DMS53 treated with DMSO at 0.1 percent for 48 hours (cell line): ENCODE measurements around the gene RBP7.
"Not testable (repeated sequence)": the region's sequence is repeated elsewhere in the genome, so short reads cannot be mapped to it uniquely, and the experiment has no call there.

Source experiments
- DNase-seq: peaks from one replicate; lab custom pipeline; 2025; ENCODE audit not compliant: unreplicated experiment; lab: John Stamatoyannopoulos, UW

The RBP7 gene

GRCh38 chr1:10028956-10029500 lies 32.0 kb downstream of the RBP7 start:
- not testable (repeated sequence) for DNase-seq

- no peak for DNase-seq
Measured at GRCh38 chr1:10031461-10031860, 34.4 kb downstream of the RBP7 start.

DNA sequence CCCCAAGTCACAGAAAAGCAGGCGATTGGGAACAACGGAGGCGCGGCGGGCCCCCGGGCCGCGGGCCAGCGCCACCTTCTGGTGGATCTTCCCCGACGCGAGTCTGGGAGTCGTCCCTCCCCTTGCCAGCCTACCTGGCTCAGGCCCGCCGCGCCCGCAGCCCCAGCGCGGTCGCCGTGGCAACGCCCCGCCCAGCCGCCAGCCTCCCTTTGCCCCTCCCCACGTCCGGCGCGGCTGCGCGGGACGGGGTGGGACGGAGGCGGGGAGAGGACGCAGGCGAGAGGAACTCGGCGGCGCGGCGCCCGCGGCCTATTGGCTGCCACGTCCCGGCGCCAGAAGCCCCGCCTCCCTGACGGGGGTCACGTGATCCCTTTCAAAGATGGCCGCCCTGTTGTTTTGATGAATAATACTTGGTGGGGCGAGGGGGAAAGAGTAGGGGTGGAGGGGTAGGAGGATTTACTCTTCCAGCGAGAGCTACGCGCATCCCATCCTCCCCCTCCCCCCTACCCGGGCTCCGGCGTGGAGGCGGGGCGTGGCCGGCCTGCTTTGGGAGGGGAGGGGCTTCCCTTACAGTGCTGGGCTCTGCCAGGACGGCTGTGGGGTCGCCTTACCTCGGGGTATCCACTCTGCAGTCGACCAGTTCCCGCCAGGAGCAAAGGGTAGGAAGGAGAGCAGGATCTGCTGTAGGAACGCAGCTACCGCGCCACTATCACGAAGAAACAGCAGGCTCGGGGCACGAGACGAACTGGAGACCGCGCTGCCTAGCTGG lies 35.7 kb downstream of the RBP7 start, which contains the start of gene UBE4B:
UBE4B (plus strand) TSS at position 369 of the 769 bp plus-strand sequence. CDS start 713 bp downstream, outside the sequence.
- DNase-seq: peak; percentile 99

- DNase-seq: peak; percentile 28
Measured at GRCh38 chr1:10033359-10033845, 36.4 kb downstream of the RBP7 start.

- DNase-seq: no peak
Measured at GRCh38 chr1:10042746-10043145, 45.7 kb downstream of the RBP7 start.

- DNase-seq: no peak
Measured at GRCh38 chr1:10045480-10046355, 48.7 kb downstream of the RBP7 start.

DNA sequence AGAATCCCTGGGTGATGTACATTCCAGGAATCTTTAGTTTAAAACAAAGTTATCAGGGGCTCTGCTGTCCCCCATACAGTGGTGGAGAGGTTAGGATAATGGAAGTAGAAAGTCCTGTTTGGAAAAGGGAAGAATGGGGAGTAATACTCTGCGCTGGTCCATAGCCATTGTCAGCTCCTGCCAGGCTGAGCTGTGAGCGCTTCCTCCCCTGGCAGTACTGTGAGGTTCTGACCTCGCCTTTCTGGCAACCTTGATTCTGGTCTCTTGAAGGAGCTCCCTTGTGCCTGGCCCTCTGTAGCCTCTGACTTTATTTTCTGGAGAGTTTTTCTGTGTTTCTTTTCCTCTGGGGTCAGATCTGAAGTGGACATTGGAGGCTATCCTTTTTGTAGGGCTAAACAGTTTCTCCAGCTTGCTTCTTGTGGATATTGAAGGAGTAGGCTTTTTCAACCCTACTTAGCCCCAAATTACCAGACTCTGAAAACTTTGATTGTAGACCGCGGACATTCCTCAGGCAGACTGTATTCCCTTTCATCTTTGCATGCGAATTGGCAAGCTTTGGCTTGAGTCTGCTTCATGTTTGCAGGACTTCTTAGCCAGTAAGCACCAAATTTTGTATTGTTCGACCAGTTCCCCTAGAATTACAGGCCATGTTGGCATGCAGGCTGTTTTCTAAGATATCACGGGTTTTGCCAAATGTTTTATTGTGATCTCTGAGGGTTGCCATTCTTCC lies 49.5 kb downstream of the RBP7 start:
- no peak for DNase-seq

DNA sequence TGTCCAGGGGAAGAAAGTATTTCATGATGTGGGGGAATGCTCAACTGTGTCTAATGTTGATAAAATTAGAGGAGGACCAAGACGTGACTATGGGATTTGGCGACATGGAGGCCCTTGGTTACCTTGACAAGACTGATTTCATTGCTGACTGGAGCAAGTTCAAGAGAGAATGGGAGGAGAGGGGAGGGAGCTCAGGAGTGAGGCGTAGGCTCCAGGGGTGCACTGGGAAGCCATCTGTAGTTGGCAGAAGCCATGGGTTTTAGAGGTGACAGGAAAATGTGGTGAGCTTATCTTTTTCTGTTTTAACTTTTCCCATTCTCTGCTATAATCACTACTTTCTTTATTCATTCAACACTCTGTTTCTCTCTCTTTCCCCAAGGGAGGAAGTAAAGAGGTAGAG lies 51.6 kb downstream of the RBP7 start:
- no peak for DNase-seq

- DNase-seq: no peak
Measured at GRCh38 chr1:10050611-10051010, 53.6 kb downstream of the RBP7 start.

DNA sequence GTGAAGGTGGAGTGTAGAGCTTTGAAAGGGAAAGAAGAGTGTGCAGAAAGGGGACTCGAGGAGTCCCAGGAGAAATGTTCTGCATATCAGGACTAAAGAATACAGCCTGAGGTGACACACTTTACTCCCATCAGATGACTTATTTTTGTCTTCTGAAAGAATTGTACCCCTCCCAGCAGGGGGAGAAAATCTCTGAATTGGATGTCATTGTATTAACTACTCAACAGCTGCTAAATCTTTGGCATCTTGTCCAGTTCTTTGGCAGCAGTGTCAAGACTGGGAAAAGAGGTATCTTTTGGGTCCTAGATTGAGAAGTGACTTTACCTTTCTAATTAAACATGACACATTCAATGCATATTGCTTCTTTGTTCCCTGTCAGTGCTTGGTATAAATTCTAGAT lies 54.6 kb downstream of the RBP7 start:
- no peak for DNase-seq

- no peak for DNase-seq
Measured at GRCh38 chr1:10052347-10052746, 55.3 kb downstream of the RBP7 start.

- no peak for DNase-seq
Measured at GRCh38 chr1:10054465-10054864, 57.4 kb downstream of the RBP7 start.

DNA sequence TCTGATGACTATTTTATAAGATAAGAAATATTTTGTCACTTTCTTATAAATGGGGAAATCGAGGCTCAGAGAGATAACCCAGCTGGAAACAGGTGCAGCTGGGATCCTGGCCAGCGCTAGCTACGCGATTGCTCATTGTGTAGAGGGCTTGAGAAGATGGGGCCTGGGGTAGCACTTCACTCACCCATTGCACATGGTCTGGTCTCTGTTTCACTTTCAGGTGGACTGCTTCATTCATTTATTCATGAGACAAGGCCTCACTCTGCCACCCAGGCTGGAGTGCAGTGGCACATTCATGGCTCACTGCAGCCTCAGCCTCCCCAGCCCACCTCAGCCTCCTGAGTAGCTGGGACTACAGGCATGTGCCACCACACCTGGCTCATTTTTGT lies 59.6 kb downstream of the RBP7 start:
- DNase-seq: peak; percentile 74

GRCh38 chr1:10057343-10057742 lies 60.3 kb downstream of the RBP7 start:
- no peak for DNase-seq

DNA sequence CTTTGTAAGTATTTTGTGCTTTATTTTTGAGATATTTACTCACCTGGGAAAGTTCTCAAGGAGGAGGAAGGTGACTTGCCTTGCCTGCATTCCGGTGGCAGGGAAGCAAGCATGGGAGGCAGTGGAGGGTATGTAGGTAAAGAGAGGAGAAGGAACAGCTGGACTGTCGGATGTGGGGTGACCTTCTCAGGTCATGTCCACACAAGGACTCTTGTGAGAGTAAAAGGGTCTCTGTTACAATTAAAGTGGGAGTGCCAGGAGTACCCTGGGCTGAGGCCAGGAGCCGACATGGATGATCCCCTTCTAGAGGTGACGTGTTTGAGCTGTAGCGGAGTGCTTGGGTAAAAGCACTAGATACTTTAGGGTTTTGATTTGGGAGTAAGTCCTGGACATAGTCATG lies 60.8 kb downstream of the RBP7 start:
- no peak for DNase-seq

- DNase-seq: no peak
Measured at GRCh38 chr1:10059342-10059718, 62.3 kb downstream of the RBP7 start.

- DNase-seq: no peak
Measured at GRCh38 chr1:10060311-10061100, 63.5 kb downstream of the RBP7 start.

DNA sequence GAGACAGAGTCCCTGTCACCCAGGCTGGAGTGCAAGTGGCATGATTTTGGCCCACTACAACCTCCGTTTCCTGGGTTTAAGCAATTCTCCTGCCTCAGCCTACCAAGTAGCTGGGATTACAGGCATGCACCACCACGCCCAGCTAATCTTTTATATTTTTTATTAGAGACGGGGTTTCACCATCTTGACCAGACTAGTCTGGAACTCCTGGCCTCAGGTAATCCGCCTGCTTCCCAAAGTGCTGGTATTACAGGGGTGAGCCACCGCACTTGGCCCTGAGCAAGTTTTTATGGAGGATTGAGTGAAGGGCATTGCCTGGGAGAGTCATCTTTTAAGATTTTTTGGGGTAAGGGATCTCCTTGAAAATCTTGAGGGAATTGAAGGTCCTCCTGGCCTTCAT lies 64.2 kb downstream of the RBP7 start:
- DNase-seq: no peak

GRCh38 chr1:10063878-10064277 lies 66.8 kb downstream of the RBP7 start:
- DNase-seq: no peak
